ENCODE data around the gene DMD.

The DMD gene

GRCh38 chrX:31367816-31368215, 1843.5 kb downstream of the DMD start:
- TF ChIP-seq EZH2 (IDR thresholded peaks at IDR 0.05; ENCODE audit: borderline replicate concordance, low read depth, low read length, severe bottlenecking), result no peak
- TF ChIP-seq CTCF (IDR thresholded peaks at IDR 0.05; ENCODE audit: borderline replicate concordance, extremely low read depth, low read length, poor library complexity, severe bottlenecking), result no peak
- Histone ChIP-seq H2AFZ (ENCODE audit: low read depth, low read length) (no peak overlapping the region), H3K27me3 (ENCODE audit: insufficient read depth, low read length, poor library complexity) (no peaks in the 10 kb centered on the region), H3K36me3 (ENCODE audit: insufficient read depth, low read length) (no peaks in the 10 kb centered on the region), H4K20me1 (ENCODE audit: insufficient read depth, low read length) (no peaks in the 10 kb centered on the region), H3K9ac (ENCODE audit: low read depth, low read length) (no peak overlapping the region), H3K4me1 (ENCODE audit: insufficient read depth, low read length) (no peaks in the 10 kb centered on the region), H3K9me3 (ENCODE audit: insufficient read depth, low read length, severe bottlenecking) (no peaks in the 10 kb centered on the region), H3K27ac (ENCODE audit: low read length) (no peak overlapping the region), H3K4me2 (ENCODE audit: insufficient read depth, low read length) (no peak overlapping the region), H3K79me2 (ENCODE audit: insufficient read depth, low read length) (no peaks in the 10 kb centered on the region), H3K4me3 (ENCODE audit: low read depth in 1 of 2, low read length in 2 of 2) (no peak overlapping the region)
- DNase-seq (no peak), ATAC-seq (ENCODE audit: insufficient read depth, low read depth) (no peak)

GRCh38 chrX:31366041-31366440, 1845.3 kb downstream of the DMD start:
- no peak overlapping the region for H3K4me2 ChIP-seq (ENCODE audit: insufficient read depth, low read length)
- no peak for ATAC-seq (ENCODE audit: insufficient read depth, low read depth)
- H3K4me1 ChIP-seq (ENCODE audit: insufficient read depth, low read length), result no peaks in the 10 kb centered on the region
- no peaks in the 10 kb centered on the region for H3K9me3 ChIP-seq (ENCODE audit: insufficient read depth, low read length, severe bottlenecking)
- no peaks in the 10 kb centered on the region for H3K79me2 ChIP-seq (ENCODE audit: insufficient read depth, low read length)
- H3K27ac ChIP-seq (ENCODE audit: low read length), result no peak overlapping the region
- no peaks in the 10 kb centered on the region for H4K20me1 ChIP-seq (ENCODE audit: insufficient read depth, low read length)
- H2AFZ ChIP-seq (ENCODE audit: low read depth, low read length), result no peak overlapping the region
- no peak overlapping the region for H3K4me3 ChIP-seq (ENCODE audit: low read depth in 1 of 2, low read length in 2 of 2)
- no peak overlapping the region for H3K9ac ChIP-seq (ENCODE audit: low read depth, low read length)
- H3K27me3 ChIP-seq (ENCODE audit: insufficient read depth, low read length, poor library complexity), result no peaks in the 10 kb centered on the region
- TF ChIP-seq CTCF (IDR thresholded peaks at IDR 0.05; ENCODE audit: borderline replicate concordance, extremely low read depth, low read length, poor library complexity, severe bottlenecking) (no peak), EZH2 (IDR thresholded peaks at IDR 0.05; ENCODE audit: borderline replicate concordance, low read depth, low read length, severe bottlenecking) (no peak)
- no peaks in the 10 kb centered on the region for H3K36me3 ChIP-seq (ENCODE audit: insufficient read depth, low read length)
- no peak for DNase-seq

- Histone ChIP-seq H3K27ac (ENCODE audit: low read length) (no peak overlapping the region), H3K27me3 (ENCODE audit: insufficient read depth, low read length, poor library complexity) (no peaks in the 10 kb centered on the region), H3K4me3 (ENCODE audit: low read depth in 1 of 2, low read length in 2 of 2) (no peak overlapping the region), H3K36me3 (ENCODE audit: insufficient read depth, low read length) (no peaks in the 10 kb centered on the region), H3K4me1 (ENCODE audit: insufficient read depth, low read length) (no peaks in the 10 kb centered on the region), H4K20me1 (ENCODE audit: insufficient read depth, low read length) (no peaks in the 10 kb centered on the region), H2AFZ (ENCODE audit: low read depth, low read length) (no peak overlapping the region), H3K9ac (ENCODE audit: low read depth, low read length) (no peak overlapping the region), H3K79me2 (ENCODE audit: insufficient read depth, low read length) (no peaks in the 10 kb centered on the region), H3K9me3 (ENCODE audit: insufficient read depth, low read length, severe bottlenecking) (no peaks in the 10 kb centered on the region), H3K4me2 (ENCODE audit: insufficient read depth, low read length) (no peak overlapping the region)
- DNase-seq (no peak), ATAC-seq (ENCODE audit: insufficient read depth, low read depth) (no peak)
- no peak for TF ChIP-seq EZH2 (IDR thresholded peaks at IDR 0.05; ENCODE audit: borderline replicate concordance, low read depth, low read length, severe bottlenecking)
- no peak for TF ChIP-seq CTCF (IDR thresholded peaks at IDR 0.05; ENCODE audit: borderline replicate concordance, extremely low read depth, low read length, poor library complexity, severe bottlenecking)
Measured at GRCh38 chrX:31356275-31357212, 1854.8 kb downstream of the DMD start.

All from DND-41 (cell line).